Measurements from ENCODE around the gene MYLK3.

The MYLK3 gene

DNA sequence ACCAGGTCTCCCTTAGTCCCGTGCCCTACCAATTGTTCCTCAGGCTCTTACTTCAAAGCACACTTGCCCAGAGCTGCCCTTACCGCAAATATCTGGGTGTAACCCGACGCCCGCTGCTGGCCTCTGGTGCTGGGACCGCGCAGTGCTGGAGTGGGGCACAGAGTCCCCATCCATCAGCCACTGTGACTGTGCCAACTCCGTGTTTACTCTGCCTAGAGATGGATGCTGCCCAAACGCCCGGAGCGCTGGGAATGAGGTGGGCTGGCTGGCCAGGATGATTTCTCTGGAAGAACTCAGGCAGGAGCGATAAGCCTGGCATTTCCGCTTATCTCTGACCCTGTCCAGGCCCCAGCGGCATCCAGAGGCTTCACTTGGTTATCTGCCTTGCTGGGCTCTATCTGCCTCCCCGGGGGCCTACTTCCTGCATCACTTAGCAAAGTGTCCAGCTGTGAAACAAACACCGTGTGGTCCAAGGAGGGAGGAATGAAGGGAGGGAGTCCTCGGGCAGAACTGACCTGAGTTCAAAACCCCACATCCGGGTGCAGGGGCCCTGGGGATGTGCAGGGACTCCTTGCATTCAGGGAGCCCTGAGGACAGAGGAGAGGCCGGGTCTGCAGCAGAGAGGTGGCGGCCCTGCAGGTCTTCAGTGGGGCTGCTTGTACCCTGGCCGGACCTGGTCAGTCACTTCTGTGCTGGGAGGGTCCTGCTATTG is 9.4 kb upstream of the MYLK3 start:
- peak; percentile 35 for DNase-seq (ENCODE audit: low spot score)

DNA sequence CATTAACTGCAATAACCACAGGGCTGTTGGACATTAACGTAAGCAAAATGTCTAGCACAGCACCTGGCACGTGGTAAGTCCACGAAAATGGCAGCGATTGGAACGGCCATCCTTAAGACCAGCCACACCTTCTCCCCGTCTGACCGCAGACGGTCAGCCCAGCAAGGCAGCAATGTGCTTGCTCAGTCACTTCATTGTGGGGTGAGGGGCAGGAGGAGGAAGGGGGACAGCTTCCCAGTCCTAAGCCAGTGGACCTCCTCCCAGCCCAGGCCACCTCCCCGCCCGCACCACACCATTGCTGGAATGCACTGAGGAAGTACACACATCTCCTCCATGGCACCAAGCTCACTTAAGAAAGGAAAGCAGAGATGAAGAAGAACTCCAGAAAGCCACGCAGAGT is 8.6 kb upstream of the MYLK3 start:
- DNase-seq (ENCODE audit: low spot score), result no peak

DNA sequence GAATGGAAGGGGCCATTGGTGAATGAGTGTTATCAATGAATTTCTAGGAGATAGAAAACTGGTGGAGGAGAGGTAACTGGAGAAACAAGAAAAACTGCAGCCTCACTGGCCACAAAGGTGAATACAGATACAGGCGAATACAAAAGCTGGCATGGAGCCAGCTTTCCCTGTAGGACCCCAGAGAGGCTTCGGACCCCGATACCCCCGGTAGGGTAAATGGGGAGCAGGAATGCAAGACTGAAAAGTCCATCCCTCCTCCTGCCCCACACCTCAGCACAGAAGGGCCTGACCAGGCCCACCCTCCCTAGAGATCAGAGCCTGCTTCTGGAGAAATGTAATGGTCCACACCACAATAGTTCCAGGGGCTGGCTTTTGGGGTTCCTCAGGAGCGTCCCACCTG is 4.9 kb upstream of the MYLK3 start:
- no peak for DNase-seq (ENCODE audit: low spot score)

DNA sequence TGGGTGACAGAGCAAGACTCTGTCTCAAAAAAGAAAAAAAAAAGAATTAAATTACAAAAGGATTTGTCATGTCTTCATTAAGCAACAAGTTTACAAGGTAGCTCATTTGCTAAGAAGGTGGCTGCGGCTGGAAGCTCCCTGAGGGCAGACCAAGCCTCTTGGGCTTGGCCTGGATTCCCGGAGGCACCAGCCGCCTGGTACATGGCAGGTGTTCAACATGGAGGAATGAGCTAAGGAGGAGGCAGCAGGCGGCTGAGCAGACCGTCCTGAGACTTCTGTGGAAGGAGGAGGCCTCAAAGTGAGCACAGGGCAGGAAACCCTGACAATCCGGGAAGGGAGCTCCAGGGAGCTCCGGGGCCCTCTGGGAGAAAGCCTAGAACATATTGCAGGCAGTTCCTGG is 3.2 kb upstream of the MYLK3 start:
- DNase-seq (ENCODE audit: low spot score), result no peak

DNA sequence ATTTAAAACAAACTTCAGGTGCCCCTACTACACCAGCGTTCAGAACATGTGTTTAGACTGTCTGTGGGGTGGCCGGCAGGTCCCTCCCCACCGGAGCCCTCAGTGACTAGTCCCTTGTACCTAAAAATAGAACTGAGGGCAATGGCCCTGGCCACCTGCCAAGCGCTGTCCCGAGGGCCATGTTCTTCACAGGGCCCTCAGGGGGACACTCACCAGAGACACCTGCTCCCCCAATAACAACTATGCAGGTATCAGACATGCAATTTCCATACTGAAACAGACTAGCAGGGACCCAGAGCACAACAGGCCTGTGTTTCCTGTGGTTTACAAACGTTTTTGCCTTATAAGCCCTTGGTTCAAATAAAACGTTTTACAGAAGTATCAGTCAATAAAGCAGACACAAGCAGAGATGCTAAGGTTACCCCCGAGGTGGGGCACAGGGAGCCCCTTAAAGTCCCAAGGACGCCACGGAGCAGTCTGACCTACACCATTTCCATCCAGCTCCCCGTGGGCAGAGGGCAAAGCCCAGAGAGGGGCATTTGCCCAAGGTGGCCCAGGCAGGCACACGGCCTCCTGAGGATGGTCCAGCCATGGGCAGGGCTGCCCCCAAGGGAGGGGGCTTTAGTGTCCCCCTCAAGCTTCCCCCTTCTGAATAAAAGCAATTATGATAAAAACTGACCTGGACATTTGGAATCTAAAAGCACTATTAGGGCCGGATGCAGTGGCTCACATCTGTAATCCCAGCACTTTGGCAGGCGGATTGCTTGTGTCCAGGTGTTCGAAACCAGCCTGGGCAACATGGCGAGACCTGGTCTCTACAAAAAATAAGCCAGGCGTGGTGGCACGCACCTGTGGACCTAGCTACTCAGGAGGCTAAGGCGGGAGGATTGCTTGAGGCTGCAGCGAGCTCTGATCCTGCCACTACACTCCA is 896 bp upstream of the MYLK3 start:
- DNase-seq (ENCODE audit: low spot score), result no peak

DNA sequence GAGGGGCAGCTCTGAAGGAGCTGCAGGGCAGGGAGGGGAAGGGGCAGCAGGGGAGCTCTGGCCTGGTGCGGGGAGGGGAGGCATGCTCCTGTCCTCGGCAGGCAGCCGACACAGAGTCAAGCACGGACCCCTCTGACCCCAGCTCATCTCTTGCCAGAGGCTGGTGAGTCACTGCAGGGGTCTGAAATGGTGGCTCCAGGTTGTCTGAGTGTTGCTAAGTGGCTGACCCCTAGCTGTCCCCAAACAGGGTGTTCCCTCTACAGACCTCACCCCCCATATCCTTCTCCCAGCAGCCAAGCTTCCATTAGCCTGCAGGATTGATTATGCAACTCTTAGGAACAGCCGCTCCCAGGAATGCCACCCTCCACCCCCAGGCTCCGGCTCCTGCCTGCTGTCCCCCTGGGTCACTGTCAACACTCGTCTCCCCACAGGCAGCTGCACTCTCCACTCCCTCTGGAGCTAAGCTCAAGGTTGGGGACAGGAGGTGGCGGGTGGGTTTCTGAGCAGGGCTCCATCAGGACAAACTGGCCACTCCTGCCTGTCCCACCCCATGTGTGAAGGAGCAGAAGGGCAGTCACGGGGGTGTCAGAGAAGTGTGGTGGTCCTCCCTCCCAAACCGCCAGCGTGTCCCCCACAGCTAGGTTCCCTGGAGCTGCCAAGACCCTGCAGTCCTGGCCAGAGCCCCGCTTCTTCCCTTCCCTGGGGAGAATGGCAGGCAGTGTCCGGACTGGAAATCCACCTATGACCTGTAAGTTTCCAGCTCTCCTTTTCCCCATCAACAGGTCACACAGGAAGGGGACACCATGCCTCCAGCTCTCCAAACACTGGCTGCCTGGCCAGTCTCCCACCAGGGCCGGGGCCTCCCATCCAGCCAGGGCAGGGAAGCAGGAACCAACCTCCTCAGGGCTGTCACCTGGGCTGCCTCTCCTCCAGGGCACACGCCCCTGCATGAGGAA is 1.0 kb downstream of the MYLK3 start:
- no peak for DNase-seq (ENCODE audit: low spot score)

DNA sequence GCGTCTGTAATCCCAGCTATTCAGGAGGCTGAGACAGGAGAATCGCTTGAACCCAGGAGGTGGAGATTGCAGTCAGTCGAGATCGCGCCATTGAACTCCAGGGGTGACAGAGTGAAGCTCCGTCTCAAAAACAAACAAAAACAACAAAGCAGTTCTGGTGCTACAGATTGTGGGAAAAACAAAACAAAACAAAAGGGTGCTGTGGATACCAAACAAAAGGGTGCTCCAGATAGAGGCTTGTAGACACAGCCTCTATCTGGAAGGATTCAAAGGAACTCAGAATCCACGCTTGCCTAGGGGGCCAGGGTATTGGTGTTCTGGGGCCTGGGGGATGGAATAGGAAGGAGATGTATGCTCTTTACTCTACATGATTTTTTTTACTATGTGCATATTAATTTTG is 2.5 kb downstream of the MYLK3 start:
- no peak for DNase-seq (ENCODE audit: low spot score)

DNA sequence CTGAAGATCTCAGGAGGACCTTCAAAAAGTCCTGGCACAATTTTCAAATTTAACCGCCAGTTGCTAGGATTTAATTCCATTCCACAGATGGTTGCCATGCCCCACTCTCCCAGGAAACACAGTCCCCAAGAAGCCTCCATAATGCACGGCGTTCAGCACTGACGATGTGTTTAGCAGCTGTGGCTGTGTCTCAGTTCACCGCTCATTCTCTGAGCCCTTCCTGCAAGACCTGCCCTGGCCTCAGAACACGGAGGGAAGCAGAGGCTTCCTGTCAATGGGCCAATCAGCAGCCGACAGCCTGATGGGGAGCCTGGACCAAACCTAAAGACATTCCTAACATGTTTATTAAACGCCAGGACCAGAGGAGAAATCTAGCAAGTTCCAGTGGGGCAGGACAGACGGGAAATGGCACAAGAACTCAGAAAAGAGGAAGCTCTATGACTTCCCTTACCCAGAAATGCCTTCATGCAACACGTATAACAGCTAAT is 4.9 kb downstream of the MYLK3 start:
- DNase-seq (ENCODE audit: low spot score), result peak; percentile 74

DNA sequence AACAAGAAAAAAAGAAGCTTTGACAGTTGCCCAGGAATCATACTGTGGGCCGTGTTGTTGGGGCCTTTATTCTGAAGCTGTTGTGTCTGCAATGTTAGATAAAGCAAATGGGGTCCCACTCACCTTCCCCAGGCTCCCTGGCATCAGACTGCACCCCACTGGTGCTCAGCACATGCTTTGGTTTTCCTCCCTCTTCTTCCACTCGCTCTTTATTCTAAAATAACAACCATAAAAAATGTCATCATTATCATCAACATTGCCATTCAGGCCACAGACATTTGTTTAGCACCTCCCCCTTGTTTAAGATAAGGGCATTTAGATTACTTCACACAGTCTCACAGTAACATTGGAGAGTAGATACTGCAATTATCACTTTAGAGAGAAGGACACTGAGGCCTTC is 8.2 kb downstream of the MYLK3 start:
- DNase-seq (ENCODE audit: low spot score), result no peak

DNA sequence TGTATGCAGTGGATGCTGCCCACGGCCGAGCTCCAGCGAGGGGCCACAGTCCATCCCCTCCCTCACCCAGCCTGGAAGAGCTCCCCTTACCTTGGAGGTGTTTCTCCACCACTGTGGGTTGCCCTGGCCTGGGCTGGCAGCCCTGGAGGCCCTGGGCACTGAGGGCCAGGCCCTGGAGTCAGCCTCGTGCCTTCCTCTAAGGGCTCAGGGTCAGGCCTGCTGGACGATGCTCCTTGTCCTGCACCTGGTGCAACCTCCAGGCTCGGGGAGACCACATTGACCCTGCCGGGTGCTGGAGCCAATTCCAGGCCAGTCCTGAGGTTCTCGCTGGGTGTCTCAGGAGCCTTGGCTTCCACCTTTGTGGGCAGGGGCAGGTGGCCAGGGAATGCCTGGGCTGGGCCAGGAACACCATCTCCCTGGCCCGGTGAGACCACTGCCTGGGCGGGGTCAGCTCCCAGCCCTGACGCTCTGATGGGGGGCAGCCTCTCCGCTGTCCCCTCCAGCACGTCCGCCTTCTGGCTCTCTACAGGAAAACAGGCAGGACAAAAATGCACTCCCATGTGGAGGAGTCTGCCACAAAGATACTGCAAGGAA is 10.4 kb downstream of the MYLK3 start:
- DNase-seq (ENCODE audit: low spot score), result no peak

DNA sequence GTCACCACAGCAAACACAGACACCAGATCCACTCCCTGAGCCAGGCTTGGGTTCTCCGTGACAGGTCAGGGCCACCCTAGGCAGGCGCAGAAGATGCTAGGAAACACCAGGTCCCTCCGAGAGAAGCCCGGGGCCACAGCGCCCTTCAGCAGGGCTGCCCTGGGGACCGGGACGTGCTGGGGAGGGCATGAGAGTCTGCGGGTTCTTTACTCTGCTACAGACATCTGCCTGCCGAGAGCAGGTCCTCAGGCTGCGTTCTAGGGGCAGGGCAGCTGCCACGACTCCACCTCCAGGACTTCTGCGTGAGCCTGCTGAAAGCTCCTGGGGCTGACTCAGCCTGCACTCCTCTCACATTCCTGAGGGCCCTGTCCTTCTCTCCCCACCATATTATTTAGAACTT is 11.4 kb downstream of the MYLK3 start:
- peak; percentile 31 for DNase-seq (ENCODE audit: low spot score)

DNA sequence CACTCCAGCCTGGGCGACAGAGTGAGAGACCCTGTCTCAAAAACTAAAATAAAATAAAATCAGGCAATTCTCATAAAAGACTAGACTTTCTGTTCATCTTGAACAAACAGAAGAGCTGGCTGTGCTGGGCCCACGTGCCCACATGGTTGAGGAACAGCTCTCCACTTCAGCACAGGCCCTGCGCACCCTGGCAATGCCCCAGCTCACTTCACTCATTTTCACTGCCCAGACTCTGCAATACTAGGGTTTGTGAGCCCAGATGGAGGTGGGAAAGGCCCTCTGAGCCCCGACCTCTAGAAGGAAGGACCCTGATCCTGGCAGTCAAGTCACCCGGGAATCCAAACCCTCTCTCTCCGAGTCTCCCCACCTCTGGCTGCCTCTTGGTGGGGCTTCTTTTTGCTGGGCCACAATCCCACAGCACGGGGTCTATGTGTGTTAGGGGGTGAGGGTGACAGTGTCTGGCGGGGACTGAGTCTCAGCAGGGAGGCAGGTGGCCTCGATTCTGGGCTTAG is 14.8 kb downstream of the MYLK3 start:
- DNase-seq (ENCODE audit: low spot score), result no peak

DNA sequence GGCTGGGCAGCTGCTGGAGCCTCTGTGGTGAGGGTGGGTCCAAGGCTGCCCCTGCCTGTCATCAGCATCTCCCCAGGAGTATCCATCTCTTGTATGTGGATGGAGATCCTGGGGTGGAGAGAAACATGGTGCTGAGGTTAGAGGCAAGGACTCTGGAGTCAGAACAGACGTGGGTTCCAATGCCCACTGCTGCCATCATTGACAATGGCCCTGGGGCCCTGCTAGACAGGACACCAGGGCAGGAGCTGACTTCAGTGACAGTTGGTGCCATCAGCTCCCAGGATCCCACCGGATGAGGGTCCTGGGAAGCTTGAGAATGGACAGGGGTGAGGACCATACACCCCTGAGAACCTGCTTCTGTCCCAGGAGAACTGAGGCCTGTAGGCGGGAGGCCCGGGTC is 15.6 kb downstream of the MYLK3 start:
- DNase-seq (ENCODE audit: low spot score), result no peak

DNA sequence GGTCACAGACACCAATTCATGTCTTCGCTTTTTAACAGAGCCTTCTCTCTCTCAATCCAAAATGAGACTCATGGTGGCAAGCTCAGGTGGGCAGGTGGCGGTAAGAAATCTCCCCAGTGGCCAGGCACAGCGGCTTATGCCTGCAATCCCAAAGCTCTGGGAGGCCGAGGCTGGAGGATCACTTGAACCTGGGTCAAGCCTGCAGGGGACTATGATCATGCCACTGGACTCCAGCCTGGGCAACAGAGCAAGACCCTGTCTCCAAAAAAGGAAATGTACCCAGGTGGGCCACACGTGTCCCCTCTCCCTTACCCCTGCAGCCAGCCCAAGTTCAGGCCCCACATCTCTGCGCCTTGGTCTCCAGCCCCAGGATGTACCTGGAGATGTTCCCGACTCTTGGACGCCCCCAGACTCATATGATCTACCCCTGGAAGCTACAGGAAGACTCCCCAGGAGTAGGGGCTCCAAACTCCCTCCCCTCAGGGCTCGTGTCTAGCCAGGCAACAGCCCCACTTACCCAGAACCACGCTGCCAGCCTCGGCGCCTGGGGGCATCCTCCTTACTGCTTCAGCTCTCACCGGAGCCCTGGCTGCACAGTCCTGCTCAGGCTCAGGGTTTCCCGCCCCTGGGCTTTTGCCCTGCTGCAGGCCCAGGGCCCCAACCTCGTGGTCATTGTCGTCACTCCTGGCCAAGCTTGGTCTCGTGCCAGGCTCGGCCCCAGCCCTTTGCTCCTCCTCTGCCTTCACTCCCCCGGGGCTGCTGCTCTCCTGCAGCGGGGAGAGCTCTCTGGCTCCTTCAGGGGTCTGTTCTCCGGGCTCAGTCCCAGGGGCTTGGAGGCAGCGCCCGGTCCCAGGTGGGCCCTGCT is 16.2 kb downstream of the MYLK3 start:
- no peak for DNase-seq (ENCODE audit: low spot score)

DNA sequence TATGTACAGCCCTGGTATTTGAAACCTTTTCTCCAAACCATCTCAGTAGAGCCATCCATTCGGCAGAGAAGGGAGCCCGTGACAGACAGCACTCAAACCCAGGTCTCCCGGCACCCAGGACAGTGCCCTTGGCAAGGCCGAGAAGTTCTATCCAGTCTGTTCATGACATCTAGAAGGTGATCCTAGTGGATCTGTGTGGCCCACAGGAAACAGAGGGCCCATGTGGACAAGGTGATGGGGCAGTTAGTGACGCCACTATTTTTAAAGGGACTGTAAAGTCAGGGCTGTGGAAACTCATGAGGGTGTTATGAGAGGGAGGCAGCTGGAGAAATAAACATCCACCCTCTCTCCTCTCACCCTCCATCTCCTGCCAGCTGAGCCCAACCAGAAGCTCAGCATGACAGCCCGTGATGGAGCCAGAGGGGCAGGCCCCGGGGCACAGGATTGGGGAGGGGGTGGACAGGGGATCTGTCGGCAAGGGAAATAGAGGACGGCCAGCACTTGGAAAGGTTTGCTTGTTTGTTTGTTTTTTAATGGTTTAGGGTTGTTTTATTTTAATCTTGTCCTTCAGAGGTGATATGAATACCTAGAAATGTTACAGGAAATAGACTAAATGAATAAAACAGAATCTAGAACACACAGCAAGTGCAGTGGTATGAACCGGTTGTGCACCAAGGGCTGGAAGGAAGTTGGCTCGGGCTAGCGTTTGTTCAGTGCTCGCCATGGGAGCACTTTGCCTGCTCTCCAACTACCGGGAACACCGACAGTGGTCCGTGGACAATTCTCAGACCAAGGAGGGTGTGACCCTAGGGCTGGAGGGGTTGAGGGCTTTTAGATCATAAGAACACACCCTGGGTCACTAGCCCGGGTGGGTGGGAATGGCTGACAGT is 17.1 kb downstream of the MYLK3 start:
- DNase-seq (ENCODE audit: low spot score), result no peak

DNA sequence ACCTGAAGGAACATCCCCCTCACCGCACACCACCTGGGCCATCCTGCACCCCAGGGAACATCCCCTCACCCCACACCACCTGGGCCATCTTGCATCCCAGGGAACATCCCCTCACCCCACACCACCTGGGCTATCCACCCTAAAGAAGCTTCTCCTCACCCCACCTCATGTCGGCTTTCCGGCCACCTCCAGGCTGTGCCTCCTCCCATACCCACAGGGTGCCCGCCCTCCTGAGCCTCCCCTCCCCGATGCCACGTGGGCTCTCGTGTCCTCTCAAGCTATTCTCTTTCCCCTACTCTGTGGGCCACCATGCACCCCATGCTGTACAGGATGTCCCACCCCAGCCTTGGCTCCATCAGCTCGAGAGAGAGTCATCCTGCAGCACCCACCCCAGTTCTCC is 18.0 kb downstream of the MYLK3 start:
- no peak for DNase-seq (ENCODE audit: low spot score)

DNA sequence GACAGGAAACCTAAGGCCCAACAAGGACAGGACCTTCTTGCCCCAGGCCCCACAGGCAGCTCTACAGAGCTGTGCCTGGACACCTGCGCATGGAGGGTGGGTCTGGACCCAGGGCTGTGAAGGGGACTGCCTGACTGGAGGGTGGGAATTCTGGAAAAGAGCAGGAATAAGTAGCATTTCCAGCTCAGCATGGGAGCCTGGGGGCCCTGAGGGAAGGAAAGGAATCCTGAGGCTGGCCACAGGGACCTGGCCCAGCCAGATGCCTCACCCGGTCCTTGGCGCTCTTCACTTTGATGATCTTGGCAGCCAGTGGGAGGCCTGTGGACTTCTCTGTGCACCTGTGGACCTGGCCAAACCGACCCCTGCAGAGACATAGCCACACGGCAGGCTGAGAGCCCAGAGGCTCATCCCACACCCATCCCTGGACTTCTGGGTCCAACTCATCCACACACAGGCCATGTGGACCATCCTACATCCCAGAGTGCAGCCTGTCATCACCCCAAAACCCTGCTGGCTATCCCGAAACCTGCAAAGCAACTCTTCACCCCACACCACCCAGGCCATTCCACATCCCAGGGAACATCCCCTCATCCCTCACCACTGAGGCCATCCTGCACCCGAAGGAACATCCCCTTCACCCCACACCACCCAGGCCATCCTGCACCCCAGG is 18.7 kb downstream of the MYLK3 start:
- no peak for DNase-seq (ENCODE audit: low spot score)

DNA sequence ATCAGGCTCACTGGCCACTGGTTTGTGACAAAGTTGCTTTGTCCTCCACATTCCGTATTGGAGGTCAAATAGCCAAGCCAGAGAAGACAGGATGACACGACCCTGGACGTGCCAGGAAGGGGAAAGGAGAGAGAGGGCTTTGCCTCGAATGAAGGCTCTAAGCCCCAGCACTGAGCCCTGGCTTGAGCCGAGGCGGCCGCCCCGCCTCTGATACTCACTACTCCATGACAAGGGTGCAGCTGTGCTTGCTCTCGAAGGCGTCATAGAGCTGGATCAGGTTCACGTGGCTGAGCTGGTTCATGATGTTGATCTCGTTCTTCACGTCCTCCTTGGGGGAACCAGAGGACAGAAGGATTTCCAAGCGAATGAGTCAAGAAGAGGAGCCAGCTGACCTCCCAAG is 19.3 kb downstream of the MYLK3 start:
- no peak for DNase-seq (ENCODE audit: low spot score)

DNA sequence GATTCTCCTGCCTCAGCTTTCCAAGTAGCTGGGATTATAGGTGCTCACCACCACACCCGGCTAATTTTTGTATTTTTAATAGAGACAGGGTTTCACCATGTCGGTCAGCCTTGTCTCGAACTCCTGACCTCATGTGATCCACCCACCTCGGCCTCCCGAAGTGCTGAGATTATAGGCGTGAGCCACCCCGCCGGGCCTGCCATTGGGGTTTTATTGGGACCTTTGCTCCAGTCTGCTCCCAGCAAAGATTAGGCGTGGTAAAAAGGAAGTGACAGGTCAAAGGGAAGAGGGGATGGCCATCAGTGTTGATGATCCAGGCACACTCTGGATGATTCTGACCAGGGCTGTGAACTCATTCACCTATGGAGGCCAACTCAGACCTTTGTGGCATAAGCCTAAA is 20.5 kb downstream of the MYLK3 start:
- DNase-seq (ENCODE audit: low spot score), result no peak
